Fibroblast of mammary gland (primary cell): ENCODE results near the gene RNF145.
"Not testable (repeated sequence)": the region's sequence is repeated elsewhere in the genome, so short reads cannot be mapped to it uniquely, and the experiment has no call there.

Experiments used
- DNase-seq: peaks from one replicate; pipeline ENCODE4 v3.0.0-alpha.2; 2010; ENCODE audit warnings: low read depth
- H3K4me3 ChIP-seq: 2 replicates; pipeline ENCODE4 v1.5.1; 2011; ENCODE audit warnings: low read depth, mild to moderate bottlenecking, low read length, moderate library complexity; ENCODE audit not compliant: control insufficient read depth
- TF ChIP-seq, protein P1 (sequence below): conservative IDR thresholded peaks from 2 replicates; pipeline ENCODE4 v1.5.1; 2011; ENCODE audit warnings: low read depth, low read length, inconsistent platforms; ENCODE audit not compliant: control insufficient read depth, insufficient read depth

Gene RNF145

DNA sequence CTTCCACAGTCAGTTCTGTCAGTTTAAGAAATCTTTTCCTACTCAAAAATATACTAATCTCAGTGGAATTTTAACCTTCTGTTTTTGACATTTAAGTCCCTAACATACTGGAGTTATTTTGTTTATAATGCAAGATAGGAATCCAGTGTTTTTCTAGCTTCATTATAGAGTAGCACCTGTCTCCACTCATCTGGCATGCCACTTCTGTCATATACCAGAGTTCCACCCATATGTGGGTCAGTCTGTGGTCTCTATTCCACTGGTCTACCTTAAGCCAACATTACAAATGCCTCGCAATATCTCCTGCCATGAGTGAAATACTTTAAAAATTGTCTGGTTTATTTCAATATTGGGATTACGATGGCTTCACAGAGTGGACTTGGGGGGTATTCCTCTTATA lies 42.9 kb downstream of the RNF145 start:
- TF ChIP-seq, protein P1, sequence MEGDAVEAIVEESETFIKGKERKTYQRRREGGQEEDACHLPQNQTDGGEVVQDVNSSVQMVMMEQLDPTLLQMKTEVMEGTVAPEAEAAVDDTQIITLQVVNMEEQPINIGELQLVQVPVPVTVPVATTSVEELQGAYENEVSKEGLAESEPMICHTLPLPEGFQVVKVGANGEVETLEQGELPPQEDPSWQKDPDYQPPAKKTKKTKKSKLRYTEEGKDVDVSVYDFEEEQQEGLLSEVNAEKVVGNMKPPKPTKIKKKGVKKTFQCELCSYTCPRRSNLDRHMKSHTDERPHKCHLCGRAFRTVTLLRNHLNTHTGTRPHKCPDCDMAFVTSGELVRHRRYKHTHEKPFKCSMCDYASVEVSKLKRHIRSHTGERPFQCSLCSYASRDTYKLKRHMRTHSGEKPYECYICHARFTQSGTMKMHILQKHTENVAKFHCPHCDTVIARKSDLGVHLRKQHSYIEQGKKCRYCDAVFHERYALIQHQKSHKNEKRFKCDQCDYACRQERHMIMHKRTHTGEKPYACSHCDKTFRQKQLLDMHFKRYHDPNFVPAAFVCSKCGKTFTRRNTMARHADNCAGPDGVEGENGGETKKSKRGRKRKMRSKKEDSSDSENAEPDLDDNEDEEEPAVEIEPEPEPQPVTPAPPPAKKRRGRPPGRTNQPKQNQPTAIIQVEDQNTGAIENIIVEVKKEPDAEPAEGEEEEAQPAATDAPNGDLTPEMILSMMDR = no peak
- H3K4me3 ChIP-seq = no peak overlapping the region
- no peak for DNase-seq

DNA sequence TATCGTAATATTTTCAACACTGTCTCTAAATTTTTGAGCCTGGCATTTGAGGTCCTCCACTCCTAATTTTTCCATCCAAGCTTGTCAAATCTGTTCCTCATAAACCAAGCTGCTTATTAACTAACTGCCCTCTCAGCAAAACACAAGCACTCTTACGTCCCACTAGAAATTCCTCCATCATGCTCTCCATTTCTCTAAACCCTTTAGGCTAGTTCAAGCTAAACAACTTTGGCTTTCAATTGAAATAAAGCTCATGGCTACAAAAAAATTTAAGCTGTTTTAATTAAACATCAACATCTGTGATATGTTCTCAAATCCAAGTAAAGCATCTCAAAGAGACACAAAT lies 45.7 kb downstream of the RNF145 start:
- TF ChIP-seq, protein P1 = no peak
- no peak overlapping the region for H3K4me3 ChIP-seq
- peak; percentile 32 for DNase-seq

DNA sequence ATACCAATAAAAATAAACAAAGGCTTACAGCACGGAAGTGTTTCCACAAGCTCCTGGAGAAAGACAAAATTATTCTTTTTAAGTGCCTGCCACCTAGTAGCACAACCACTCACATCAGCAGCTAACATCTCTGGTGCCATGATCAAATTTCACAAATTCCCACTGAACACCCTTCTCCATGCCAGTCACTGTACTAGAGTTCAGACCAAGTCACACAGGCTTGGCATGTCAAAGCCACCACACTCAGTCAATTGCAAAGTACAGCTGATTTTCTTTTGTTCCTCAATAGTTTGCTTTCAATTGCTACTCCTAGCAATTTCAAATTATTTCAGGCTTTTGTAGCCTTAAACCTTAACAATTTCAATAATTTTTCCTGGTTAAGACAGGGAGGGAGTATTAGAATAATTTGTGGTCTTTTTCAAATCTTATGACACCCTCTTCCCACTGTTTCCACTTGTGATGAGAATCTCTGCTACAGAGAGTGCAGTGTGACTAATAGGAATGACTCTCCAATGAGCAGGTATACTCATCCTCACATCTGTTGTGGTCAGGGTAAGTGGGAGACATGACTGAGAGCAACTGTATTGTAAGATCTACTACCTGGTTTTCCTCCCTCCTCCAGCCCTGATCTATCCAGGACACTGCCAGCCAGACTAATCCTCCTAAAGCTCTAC lies 46.2 kb downstream of the RNF145 start:
- H3K4me3 ChIP-seq = no peak overlapping the region
- TF ChIP-seq, protein P1 = no peak
- peak; percentile 94 for DNase-seq

DNA sequence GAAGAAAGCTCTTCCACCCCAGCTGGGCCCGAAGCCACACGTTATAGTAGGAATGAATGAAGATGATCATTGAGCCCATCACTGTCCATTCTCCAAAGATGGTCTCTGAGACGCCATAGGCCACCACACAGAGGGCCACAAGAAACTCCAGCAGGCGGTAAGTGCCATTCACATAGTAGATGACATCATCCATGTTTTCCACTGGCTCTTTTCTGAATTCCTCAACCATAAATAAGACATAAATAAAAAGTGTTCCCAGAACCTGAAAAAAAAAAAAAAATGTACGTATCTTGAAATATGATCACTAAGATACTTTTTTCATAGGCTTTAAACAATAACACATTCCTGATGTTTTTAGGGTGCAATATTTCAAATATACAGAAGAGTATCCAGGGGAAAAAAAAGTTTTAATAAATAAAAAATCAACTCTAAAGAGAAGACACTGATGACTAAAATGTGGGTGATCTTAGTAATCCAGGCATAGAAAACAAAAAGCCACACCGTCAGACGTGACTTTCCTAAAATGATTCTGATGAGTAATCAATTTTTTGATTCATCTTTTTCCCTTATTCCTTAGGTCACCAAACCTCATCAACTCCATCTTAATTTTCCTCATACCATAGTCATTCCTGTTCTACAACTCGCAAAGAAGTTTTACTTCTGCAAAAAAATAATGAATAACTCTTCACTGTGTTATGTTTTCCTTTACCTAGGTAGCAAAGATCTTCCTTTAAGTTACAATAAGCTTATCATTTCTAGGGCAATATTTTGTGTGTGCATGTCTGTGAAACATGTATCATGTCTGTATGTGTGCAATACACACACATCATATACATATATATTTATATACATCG lies 47.8 kb downstream of the RNF145 start:
- TF ChIP-seq, protein P1 = no peak
- no peak overlapping the region for H3K4me3 ChIP-seq
- peak; percentile 69 for DNase-seq

DNA sequence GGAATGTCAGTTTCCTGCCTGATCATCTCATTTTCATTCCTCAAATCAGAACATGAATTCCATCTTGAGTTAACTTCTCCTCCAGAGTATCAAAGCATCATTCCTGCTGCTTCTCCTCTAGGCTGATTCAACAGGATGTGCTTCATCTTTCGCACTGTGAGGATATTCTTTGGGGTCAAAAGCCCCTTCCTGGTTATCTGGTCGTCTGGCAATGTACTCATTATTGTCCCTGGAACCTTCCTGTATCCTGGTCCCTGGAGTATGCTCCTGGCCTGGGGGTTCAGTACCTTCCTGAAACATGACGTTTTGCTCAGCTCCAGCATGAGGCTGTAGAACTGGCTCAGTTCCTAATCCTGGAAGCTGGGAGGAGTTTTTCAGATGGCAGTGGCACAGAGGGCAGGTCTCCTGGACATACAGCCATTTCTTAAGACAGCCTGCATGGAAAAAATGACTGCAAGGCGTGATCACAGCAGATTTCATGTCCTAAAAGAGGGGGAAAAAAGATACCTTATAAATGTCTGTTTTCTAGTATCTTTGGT lies 50.7 kb downstream of the RNF145 start:
- not testable (repeated sequence) for H3K4me3 ChIP-seq
- peak; percentile 7 for DNase-seq

DNA sequence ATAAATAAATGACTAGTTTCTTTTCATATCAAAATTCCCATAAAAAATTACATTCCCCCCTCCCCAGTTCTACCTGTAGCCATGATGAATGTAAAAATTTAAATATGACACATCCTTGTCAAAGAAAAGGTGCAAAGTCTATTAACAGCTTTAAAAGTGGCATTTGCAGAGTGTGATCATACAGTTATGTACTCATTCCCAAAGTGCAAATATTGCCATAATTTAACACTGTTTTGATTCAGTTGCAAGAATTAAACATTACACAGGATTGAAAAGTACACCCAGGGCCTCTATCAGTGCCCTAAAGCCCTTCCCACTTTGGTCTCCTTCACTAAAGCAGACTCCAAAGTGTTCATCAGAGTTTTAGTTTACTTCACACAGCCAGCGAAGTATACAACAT lies 51.8 kb downstream of the RNF145 start:
- no peak for DNase-seq
- TF ChIP-seq, protein P1 = no peak
- H3K4me3 ChIP-seq = no peak overlapping the region
